ENCODE results near the gene CIAO1. TPM values are rescaled to one million over a fixed set of nuclear protein-coding genes. Genes with fewer than 3 reads are reported as not detected.
A peak's percentile ranks its signal among the peaks of the same experiment; 100 is the strongest.

The CIAO1 gene
- total and polyA plus RNA-seq, 8 donors, result 29.3 to 161 (median 62.6) TPM

GRCh38 chr2:96251721-96252292 is 14.2 kb upstream of the CIAO1 start:
- DNase-seq, result peak; percentile 61 to 67
- peaks cover 6 to 51% (median 14%) of the 10 kb centered on the region in 4 donors for H3K4me1 ChIP-seq
- no peaks in the 10 kb centered on the region for H3K27me3 ChIP-seq
- H3K36me3 ChIP-seq, result peaks cover 39 to 68% (median 61%) of the 10 kb centered on the region in 4 donors
- TF ChIP-seq CTCF (IDR thresholded peaks at IDR 0.05), result no peak
- TF ChIP-seq POLR2AphosphoS5 (IDR thresholded peaks at IDR 0.05), result peak in 1 of 3 donors; percentile 17
- no peaks in the 10 kb centered on the region for H3K9me3 ChIP-seq
- intact Hi-C loops (cut with DNase I; ENCODE audit: low total_unique reads), result no loop called here
- H3K27ac ChIP-seq, result peak overlapping the region in 3 of 5 donors; percentile 25 to 53 (median 53)
- 61 to 66% (median 63%) methylated on average over 6 of the region's 6 CpGs for WGBS, 5 donors
- no peak overlapping the region for H3K4me3 ChIP-seq

- peak overlapping the region in 1 of 5 donors; percentile 53 for H3K27ac ChIP-seq
Measured at GRCh38 chr2:96252526-96252925, 13.5 kb upstream of the CIAO1 start.

GRCh38 chr2:96253006-96253405 is 13.0 kb upstream of the CIAO1 start:
- intact Hi-C loops (cut with DNase I; ENCODE audit: low total_unique reads), result no loop called here
- Histone ChIP-seq H3K4me3 (no peak overlapping the region), H3K9me3 (no peaks in the 10 kb centered on the region), H3K27me3 (no peaks in the 10 kb centered on the region), H3K36me3 (peaks cover 39 to 70% (median 69%) of the 10 kb centered on the region in 4 donors), H3K27ac (no peak overlapping the region), H3K4me1 (peaks cover 6 to 53% (median 18%) of the 10 kb centered on the region in 4 donors)
- no peak for DNase-seq
- no peak for TF ChIP-seq POLR2A (IDR thresholded peaks at IDR 0.05)
- no peak for TF ChIP-seq CTCF (IDR thresholded peaks at IDR 0.05)
- TF ChIP-seq EP300 (IDR thresholded peaks at IDR 0.05), result no peak
- TF ChIP-seq POLR2AphosphoS5 (IDR thresholded peaks at IDR 0.05), result no peak
- WGBS, 5 donors, result 65 to 91% (median 83%) methylated on average over 7 of the region's 7 CpGs

More at GRCh38 chr2:96252526-96252925, 13.5 kb upstream of the CIAO1 start:
- TF ChIP-seq EP300 (IDR thresholded peaks at IDR 0.05) (no peak), POLR2A (IDR thresholded peaks at IDR 0.05) (no peak), POLR2AphosphoS5 (IDR thresholded peaks at IDR 0.05) (no peak), CTCF (IDR thresholded peaks at IDR 0.05) (no peak)
- 92 to 95% (median 94%) methylated on average over 8 of the region's 8 CpGs for WGBS, 5 donors
- DNase-seq, result no peak
- intact Hi-C loops (cut with DNase I; ENCODE audit: low total_unique reads), result no loop called here
- no peaks in the 10 kb centered on the region for H3K9me3 ChIP-seq
- peaks cover 39 to 70% (median 66%) of the 10 kb centered on the region in 4 donors for H3K36me3 ChIP-seq
- H3K4me1 ChIP-seq, result peaks cover 6 to 51% (median 15%) of the 10 kb centered on the region in 4 donors
- no peaks in the 10 kb centered on the region for H3K27me3 ChIP-seq
- H3K4me3 ChIP-seq, result no peak overlapping the region

- Histone ChIP-seq H3K27ac (peak overlapping the region in 2 of 5 donors; percentile 18 to 19), H3K4me3 (no peak overlapping the region), H3K36me3 (peaks cover 39 to 83% (median 80%) of the 10 kb centered on the region in 4 donors), H3K4me1 (peaks cover 18 to 63% (median 32%) of the 10 kb centered on the region in 4 donors), H3K9me3 (no peaks in the 10 kb centered on the region), H3K27me3 (no peaks in the 10 kb centered on the region)
- TF ChIP-seq EP300 (IDR thresholded peaks at IDR 0.05), result no peak
- TF ChIP-seq CTCF (IDR thresholded peaks at IDR 0.05), result no peak
- no peak for TF ChIP-seq POLR2AphosphoS5 (IDR thresholded peaks at IDR 0.05)
- TF ChIP-seq POLR2A (IDR thresholded peaks at IDR 0.05), result no peak
- intact Hi-C loops (cut with DNase I; ENCODE audit: low total_unique reads), result no loop called here
- DNase-seq, result no peak
- 77 to 87% (median 80%) methylated on average over 11 of the region's 11 CpGs for WGBS, 5 donors
Measured at GRCh38 chr2:96254571-96254970, 11.5 kb upstream of the CIAO1 start.
